GM10266 (cell line): ENCODE data around the gene GPR89A.
"Not testable (repeated sequence)": the region's sequence is repeated elsewhere in the genome, so short reads cannot be mapped to it uniquely, and the experiment has no call there.

ENCODE experiments used
- DNase-seq: peaks from one replicate; pipeline ENCODE4 v3.0.0; 2012; ENCODE audit errors: extremely low spot score
- CTCF ChIP-seq: IDR thresholded peaks from 2 replicates; pipeline ENCODE4 v1.5.1; 2012; ENCODE audit warnings: mild to moderate bottlenecking, low read depth; ENCODE audit not compliant: control insufficient read depth, insufficient read depth; ENCODE audit errors: missing control alignments

Gene GPR89A

GRCh38 chr1:145670995-145671745 lies 63.4 kb downstream of the GPR89A start:
- not testable (repeated sequence) for DNase-seq

GRCh38 chr1:145673217-145673616 lies 65.4 kb downstream of the GPR89A start:
- DNase-seq, result not testable (repeated sequence)

GRCh38 chr1:145684858-145685257 lies 77.1 kb downstream of the GPR89A start:
- DNase-seq, result not testable (repeated sequence)

GRCh38 chr1:145686078-145686477 lies 78.3 kb downstream of the GPR89A start:
- not testable (repeated sequence) for DNase-seq

GRCh38 chr1:145688328-145688727 lies 80.5 kb downstream of the GPR89A start:
- DNase-seq, result no peak
- TF ChIP-seq CTCF, result no peak

GRCh38 chr1:145688924-145689323 lies 81.1 kb downstream of the GPR89A start:
- DNase-seq, result no peak
- TF ChIP-seq CTCF, result no peak

- DNase-seq, result no peak
- TF ChIP-seq CTCF, result no peak
Measured at GRCh38 chr1:145689922-145690321, 82.1 kb downstream of the GPR89A start.

GRCh38 chr1:145690587-145691558 lies 83.1 kb downstream of the GPR89A start:
- peak; percentile 53 for DNase-seq
- TF ChIP-seq CTCF, result no peak

GRCh38 chr1:145692785-145693443 lies 85.1 kb downstream of the GPR89A start:
- DNase-seq, result no peak
- no peak for TF ChIP-seq CTCF
